Right renal pelvis (tissue), 4 donors: Measurements from ENCODE around the gene CHD9NB. TPM values are rescaled to one million over a fixed set of nuclear protein-coding genes. Genes with fewer than 3 reads are reported as not detected.

Experiments
- DNase-seq, 4 donors: peaks; one replicate each; pipeline ENCODE4 v3.0.0-alpha.2; 2013; ENCODE audit warnings: low read depth in 4 of 4, low spot score in 3 of 4, missing footprints in 1 of 4
- polyA plus RNA-seq, 4 donors: library from polyadenylated mRNA; unstranded; fragments of 120-200 nt; gene quantifications; one replicate each; pipeline ENCODE4 v1.2.1, GENCODE V29; 2013; ENCODE audit not compliant: insufficient read length in 4 of 4

Gene CHD9NB
- polyA plus RNA-seq: 10 to 100 TPM; 10.1 to 14.6 (median 10.7) TPM

- no peak for DNase-seq
These were observed at the start of gene CHD9NB for GRCh38 chr16:53052519-53053501. Gene CHD9NB, minus strand, starts transcription at chr16:53052897. Its CDS starts 8,739 bp downstream, at chr16:53044158.

GRCh38 chr16:53100889-53101288 is 48.2 kb upstream of the CHD9NB start:
- DNase-seq: no peak

GRCh38 chr16:53100131-53100748 is 47.5 kb upstream of the CHD9NB start:
- no peak for DNase-seq

- peak in 3 of 4 donors; percentile 67 to 79 (median 69) for DNase-seq
These were observed 46.8 kb upstream of the CHD9NB start for GRCh38 chr16:53099318-53100130.

- peak in 1 of 4 donors; percentile 45 for DNase-seq
These were observed 46.0 kb upstream of the CHD9NB start for GRCh38 chr16:53098526-53099317.

- DNase-seq: no peak
These were observed 44.5 kb upstream of the CHD9NB start for GRCh38 chr16:53097190-53097589.

GRCh38 chr16:53094013-53094630 is 41.4 kb upstream of the CHD9NB start:
- DNase-seq: no peak

GRCh38 chr16:53093162-53093744 is 40.6 kb upstream of the CHD9NB start:
- DNase-seq: no peak

- no peak for DNase-seq
These were observed 39.6 kb upstream of the CHD9NB start for GRCh38 chr16:53092284-53092683.

- DNase-seq: no peak
These were observed 38.9 kb upstream of the CHD9NB start for GRCh38 chr16:53091466-53092211.

GRCh38 chr16:53090591-53091411 is 38.1 kb upstream of the CHD9NB start:
- DNase-seq: peak in 1 of 4 donors; percentile 63

- no peak for DNase-seq
These were observed 37.5 kb upstream of the CHD9NB start for GRCh38 chr16:53090286-53090590.

GRCh38 chr16:53089434-53090285 is 37.0 kb upstream of the CHD9NB start:
- DNase-seq: no peak

- no peak for DNase-seq
These were observed 34.4 kb upstream of the CHD9NB start for GRCh38 chr16:53087101-53087500.

GRCh38 chr16:53085931-53086421 is 33.3 kb upstream of the CHD9NB start:
- DNase-seq: no peak

- DNase-seq: no peak
These were observed 32.7 kb upstream of the CHD9NB start for GRCh38 chr16:53085369-53085843.
